GM13977 (cell line): ENCODE measurements around the gene PRRT4.

Experiments
- DNase-seq: peaks from one replicate; pipeline ENCODE4 v3.0.0; 2012; ENCODE audit warnings: low spot score
- CTCF ChIP-seq: IDR thresholded peaks from 2 replicates; pipeline ENCODE4 v1.5.1; 2012; ENCODE audit warnings: mild to moderate bottlenecking, control low read depth; ENCODE audit not compliant: insufficient read depth; ENCODE audit errors: extremely low read depth, missing control alignments
- in situ Hi-C: fragments of 300-500 bp; cut with MboI; formaldehyde crosslinking; loops from one replicate; pipeline ENCODE4 v1.12.0; 2022; ENCODE audit warnings: low sequenced_read_pairs, low pct_unique_long_range_greater_than_20kb, mixed read lengths, inconsistent platforms; ENCODE audit not compliant: unreplicated experiment

Gene PRRT4

DNA sequence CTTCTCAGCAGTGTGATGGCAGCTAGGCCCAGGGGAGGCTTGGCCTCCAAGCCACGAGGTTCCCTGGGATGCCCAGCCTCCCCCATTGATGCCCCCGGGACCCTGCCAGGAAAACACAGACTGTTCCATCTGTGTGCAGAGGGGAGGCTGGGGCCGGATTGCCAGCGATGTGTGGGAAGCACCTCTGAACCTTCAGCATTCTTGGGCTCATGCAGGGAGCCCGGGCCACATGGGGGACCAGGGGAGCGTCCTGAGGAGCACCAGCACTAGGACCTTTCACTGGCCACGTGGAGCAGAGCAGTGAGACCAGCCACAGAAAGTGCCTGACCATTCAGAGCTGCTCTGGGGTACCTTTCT lies 45.7 kb upstream of the PRRT4 start:
- peak; percentile 26 for DNase-seq
- no peak for TF ChIP-seq CTCF
- in situ Hi-C loops = no loop called here

GRCh38 chr7:128406314-128407232 lies 45.1 kb upstream of the PRRT4 start:
- TF ChIP-seq CTCF = no peak
- peak; percentile 48 for DNase-seq
- in situ Hi-C loops = no loop called here

GRCh38 chr7:128405471-128406313 lies 44.2 kb upstream of the PRRT4 start:
- TF ChIP-seq CTCF = peak; percentile 26
- DNase-seq = peak; percentile 91
- in situ Hi-C loops = no loop called here

DNA sequence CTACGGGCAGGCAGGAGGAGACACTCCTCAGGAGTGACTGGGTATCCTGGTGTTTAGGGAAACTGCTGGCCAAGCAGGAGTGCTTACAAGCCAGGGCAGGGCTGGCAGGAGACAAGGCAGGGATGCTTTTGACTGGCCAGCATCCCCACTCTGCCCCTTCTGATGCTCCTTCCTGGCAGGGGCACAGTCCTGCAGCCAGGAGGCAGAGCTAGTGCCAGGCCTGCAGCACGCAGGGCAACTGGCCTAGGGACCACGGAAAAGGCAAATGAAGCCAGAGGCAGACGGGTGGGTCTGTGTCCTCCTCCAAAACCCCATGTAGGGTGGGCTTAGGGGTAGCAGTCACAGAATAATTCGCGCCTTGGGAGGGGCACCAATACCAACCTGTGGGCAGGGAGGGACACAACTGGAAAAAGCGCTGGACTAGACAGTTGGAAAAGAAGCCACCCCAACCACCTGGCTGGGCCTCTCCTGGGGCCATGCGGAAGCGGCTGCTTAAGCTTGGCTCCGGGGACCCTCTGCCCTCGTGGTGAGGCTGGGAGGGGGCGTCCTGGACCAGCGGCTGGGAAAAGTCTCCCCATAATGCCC lies 43.5 kb upstream of the PRRT4 start:
- TF ChIP-seq CTCF = no peak
- no peak for DNase-seq
- in situ Hi-C loops = no loop called here

GRCh38 chr7:128404143-128404681 lies 42.7 kb upstream of the PRRT4 start:
- no peak for TF ChIP-seq CTCF
- in situ Hi-C loops = no loop called here
- no peak for DNase-seq

GRCh38 chr7:128403676-128404075 lies 42.2 kb upstream of the PRRT4 start:
- in situ Hi-C loops = no loop called here
- DNase-seq = no peak
- TF ChIP-seq CTCF = no peak
